NCI-H146 treated with DMSO at 0.1 percent for 48 hours (cell line): ENCODE measurements around the gene FAM53C.
"Not testable (repeated sequence)": the region's sequence is repeated elsewhere in the genome, so short reads cannot be mapped to it uniquely, and the experiment has no call there.

Experiments used
- DNase-seq: peaks from one replicate; lab custom pipeline; 2025; ENCODE audit not compliant: unreplicated experiment; lab: John Stamatoyannopoulos, UW

Gene FAM53C

DNA sequence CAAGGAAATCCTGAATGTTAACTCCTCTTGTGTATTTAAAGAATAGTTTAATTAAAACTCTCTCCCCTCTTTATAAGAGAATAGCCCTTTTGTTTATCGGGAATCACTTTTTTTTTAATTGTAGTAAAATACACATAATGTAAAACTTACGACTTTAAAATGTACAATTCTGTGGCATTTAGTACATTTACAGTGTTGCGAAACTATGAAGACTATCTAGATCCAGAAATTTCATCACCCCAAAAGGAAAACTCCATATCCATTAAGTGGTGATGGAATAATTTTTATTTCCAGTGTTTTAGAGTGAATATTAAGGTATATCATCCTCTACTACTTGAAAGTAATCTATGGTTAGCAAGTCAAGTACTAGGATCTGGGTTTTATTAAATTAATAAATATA lies 51.3 kb downstream of the FAM53C start:
- no peak for DNase-seq

GRCh38 chr5:138389911-138390310 lies 51.8 kb downstream of the FAM53C start:
- not testable (repeated sequence) for DNase-seq

DNA sequence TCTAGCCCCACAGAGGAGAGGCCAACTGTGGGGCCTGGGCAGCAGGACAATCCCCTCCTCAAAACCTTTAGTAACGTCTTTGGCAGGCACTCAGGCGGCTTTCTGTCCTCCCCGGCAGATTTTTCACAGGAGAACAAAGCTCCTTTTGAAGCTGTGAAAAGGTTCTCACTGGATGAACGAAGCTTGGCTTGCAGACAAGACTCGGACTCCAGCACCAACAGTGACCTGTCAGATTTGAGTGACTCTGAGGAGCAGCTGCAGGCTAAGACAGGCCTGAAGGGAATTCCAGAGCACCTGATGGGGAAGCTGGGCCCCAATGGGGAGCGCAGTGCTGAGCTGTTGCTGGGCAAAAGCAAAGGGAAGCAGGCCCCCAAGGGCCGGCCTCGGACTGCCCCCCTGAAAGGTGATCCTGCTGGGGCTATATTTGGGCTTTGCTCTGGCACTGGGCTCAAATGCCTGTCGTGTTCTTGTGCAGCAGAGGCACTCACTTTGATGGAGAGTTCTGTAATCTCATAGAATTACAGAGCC lies 53.9 kb downstream of the FAM53C start:
- no peak for DNase-seq
